GM12891 (cell line): Measurements from ENCODE around the gene CADM3.

Source experiments
- DNase-seq: peaks from one replicate; pipeline ENCODE4 v3.0.0; 2011; ENCODE audit warnings: low spot score; ENCODE audit not compliant: insufficient read length
- FAIRE-seq: peaks from 2 replicates; lab custom pipeline; 2011; peaks lifted over from hg19 to GRCh38; lab: Jason Lieb, UNC
- PAX5 ChIP-seq: IDR thresholded peaks from 2 replicates; pipeline ENCODE4 v1.6.1; 2011; ENCODE audit warnings: low read length, moderate library complexity, mild to moderate bottlenecking; ENCODE audit not compliant: insufficient read depth, severe bottlenecking
- POLR2A ChIP-seq: IDR thresholded peaks from 2 replicates; pipeline ENCODE4 v1.6.1; 2011; ENCODE audit warnings: low read depth, low read length, control low read depth
- POLR2AphosphoS5 ChIP-seq: IDR thresholded peaks from 2 replicates; pipeline ENCODE4 v1.6.1; 2011; ENCODE audit warnings: low read depth, low read length, control low read depth
- POU2F2 ChIP-seq: IDR thresholded peaks from 2 replicates; pipeline ENCODE4 v1.6.1; 2011; ENCODE audit warnings: low read depth, mild to moderate bottlenecking, control low read depth, low read length, moderate library complexity
- SPI1 ChIP-seq: IDR thresholded peaks from 2 replicates; pipeline ENCODE4 v1.6.1; 2011; ENCODE audit warnings: low read depth, low read length, control low read depth
- TAF1 ChIP-seq: IDR thresholded peaks from 2 replicates; pipeline ENCODE4 v1.6.1; 2011; ENCODE audit warnings: low read depth, low read length, control low read depth

Gene CADM3

GRCh38 chr1:159248311-159248710 lies 76.9 kb downstream of the CADM3 start:
- no peak for TF ChIP-seq TAF1
- TF ChIP-seq POLR2AphosphoS5, result no peak
- TF ChIP-seq POU2F2, result no peak
- DNase-seq, result no peak
- FAIRE-seq, result no peak

GRCh38 chr1:159250638-159251216 lies 79.3 kb downstream of the CADM3 start:
- DNase-seq (no peak), FAIRE-seq (no peak)

More at GRCh38 chr1:159250638-159251216, 79.3 kb downstream of the CADM3 start:
- TF ChIP-seq POLR2A, result no peak
- TF ChIP-seq PAX5, result no peak
- TF ChIP-seq POLR2AphosphoS5, result no peak
- TF ChIP-seq TAF1, result no peak
- TF ChIP-seq POU2F2, result no peak
- no peak for TF ChIP-seq SPI1
